SHP77 (cell line): Measurements from ENCODE around the gene SIRT7.

Source experiments
- DNase-seq, 2 experiments: peaks; one replicate each; lab custom pipeline; 2025; lab: John Stamatoyannopoulos, UW

Gene SIRT7

DNA sequence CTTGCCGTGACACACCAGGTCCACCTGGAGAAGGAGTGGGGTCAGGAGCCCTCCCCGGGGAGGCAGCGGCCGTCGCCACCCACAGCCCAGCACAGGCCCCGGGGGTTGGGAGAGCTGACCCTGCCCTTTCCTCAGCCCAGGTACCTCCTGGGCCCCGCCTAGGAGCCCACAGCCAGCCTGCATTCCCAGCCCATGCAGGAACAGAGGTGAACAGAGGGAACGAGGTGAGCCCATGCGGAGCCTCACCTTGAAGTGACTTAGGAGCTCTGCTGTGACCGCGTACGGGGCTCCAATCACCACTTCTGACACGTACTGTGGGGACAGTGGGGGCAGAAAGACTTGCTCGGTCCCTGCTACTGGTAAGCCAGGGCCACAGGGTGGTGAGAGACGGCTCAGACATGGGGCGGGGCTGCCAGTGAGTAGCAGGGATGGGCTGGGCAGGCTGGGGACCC lies 12.5 kb downstream of the SIRT7 start:
- DNase-seq, result no peak

DNA sequence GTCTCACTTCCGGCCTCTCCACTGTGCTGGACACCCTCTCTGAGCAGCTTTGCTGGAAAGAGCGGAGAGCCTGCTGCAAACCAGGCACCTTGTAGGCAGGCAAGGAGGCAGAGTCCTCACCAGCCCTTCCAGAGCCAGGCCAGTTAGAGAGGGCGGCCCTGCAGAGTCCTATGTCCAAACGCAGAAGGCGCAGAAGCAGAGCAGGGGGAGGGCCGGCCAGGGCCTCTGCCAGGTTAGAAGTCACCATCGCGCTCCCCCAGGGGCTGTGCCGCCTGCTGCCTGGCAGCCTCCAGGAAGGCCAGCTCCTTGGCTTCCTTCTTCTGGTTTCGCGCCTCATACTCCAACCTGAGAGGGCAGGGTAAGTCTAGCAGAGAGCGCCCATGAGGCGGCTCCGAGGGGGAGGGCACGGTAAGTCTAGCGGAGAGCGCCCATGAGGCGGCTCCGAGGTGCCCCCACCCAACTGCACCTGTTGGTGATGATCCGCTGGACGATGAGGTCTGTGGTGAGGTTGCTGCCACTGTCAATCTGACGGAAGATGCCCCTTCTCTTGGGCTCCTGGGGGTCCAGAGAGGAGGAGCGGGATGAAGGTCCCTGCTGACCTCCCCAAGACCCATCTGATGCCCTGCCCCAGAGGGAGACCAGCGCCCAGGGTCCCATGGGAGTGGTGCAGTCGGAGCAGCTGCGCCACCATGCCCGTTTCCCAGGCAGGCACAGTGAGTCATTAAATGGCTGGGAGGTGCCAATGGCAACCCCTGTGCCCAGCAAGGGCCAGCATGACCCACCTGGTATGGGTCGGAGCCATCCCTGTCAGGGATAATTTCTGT lies 13.2 kb downstream of the SIRT7 start:
- no peak for DNase-seq

DNA sequence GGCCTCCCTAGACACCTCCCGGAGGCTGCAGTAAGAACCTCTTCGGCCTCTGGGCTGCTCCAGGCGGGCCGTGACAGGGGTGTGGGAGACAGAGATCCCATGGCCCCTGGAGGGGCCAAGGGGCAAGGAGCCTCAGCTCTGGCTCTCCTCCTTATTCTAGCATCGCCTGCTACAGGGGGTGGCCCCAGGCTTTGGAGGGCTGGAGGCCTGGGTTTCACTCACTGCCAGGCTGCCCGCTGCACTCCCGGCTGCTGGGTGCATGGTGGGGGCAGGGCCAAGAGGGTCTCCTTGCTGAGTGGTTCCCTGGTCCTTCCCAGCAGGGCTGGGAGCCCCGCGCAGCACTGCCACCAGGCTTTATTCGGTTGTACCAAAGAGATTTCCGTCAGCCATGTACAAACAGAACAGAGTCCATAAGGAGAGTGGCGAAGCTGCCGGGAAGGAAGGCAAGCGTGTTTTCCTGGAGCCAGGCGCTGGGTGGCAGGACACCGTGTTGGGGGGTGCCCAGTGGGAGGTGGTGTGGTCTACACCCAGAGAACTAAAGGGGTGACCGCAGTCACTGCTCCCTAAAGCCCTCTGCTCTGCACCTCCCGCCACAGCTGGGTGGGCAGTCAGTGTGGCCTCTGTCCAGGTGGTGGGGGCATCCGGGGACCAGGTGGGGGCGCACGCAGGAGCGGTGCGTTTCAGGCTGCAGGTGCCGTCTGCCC lies 13.9 kb downstream of the SIRT7 start:
- DNase-seq, result no peak

DNA sequence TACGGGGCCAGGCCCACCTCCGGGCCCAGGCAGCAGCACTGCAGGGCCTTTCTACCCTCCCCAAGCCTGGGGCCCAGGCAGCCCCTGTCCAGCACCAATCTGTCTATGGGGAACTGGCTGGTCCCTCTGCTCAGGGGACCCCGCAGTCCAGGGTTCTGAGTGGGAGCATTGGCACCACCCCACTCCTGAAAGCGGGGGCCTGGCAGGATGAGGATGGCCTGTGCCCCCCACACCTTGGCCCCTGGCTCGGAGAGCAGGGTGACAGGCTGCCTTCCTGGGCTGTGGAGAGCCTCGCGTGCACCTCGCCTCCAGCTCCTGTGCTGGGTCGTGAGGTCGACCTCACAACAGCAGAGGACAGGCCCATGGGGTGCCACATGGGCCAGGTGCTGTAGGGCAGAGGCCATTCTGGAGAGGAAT lies 14.6 kb downstream of the SIRT7 start:
- no peak for DNase-seq

DNA sequence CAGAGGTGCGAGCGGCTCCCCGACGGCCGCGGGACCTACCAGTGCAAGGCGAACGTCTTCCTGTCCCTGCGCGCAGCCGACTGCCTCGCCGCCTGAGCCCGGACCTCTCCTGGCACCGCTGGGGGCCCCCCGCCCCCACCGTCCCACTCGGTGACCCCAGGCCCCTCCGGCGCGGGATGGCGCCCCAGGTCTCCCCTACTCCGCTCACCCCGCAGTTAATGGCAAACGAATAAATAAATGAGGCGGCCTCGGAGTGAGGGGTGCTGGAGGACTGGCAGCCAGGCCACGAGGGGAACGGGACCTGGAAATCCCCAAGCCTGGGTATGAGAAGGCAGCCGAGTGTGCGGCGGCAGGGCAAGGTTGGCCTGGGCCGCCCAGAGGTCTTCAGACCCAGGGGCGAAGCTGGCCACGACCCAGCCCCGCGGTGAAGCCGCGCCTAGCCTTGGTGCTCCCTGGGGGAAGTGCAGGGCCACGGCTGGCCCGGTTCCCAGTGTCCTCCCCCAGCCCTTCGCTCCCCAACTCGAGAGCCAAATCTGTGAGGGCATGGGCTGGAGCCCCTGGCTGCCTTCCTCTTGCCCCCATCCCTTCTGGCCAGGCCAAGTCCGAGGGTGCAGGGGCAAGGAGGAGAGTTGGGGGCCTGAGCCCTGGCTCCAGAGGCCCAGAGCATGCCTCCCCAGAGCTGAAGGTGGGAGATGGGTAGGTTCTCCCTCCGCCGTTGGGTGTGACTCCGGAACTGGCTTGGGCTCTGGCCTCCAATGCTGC lies 15.1 kb downstream of the SIRT7 start:
- no peak for DNase-seq

DNA sequence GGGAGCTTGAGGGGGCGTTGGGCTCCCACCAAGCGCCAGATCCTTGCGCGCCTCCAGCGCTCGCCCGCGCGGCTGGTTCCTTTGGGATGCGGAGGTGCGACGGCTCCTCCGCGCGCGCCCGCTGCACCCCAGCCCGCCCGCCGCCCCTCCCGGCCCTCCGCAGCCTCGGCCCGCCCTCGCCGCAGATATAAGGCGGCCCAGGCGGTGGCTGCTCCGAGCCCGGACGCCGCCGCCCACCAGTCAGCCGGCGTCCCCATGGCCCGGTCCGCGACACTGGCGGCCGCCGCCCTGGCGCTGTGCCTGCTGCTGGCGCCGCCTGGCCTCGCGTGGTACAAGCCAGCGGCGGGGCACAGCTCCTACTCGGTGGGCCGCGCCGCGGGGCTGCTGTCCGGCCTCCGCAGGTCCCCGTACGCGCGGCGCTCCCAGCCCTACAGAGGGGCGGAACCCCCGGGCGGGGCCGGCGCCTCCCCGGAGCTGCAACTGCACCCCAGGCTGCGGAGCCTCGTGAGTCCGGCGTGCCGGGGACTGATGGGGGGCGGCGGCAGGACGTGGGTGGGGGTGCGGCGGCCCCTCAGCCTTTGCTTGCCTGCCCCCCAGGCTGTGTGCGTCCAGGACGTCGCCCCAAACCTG lies 15.8 kb downstream of the SIRT7 start, which contains the start of gene NPB:
Gene NPB (plus strand): TSS at position 216 of the 630 bp plus-strand sequence. CDS start 40 bp downstream, at position 256.
- DNase-seq, result no peak

DNA sequence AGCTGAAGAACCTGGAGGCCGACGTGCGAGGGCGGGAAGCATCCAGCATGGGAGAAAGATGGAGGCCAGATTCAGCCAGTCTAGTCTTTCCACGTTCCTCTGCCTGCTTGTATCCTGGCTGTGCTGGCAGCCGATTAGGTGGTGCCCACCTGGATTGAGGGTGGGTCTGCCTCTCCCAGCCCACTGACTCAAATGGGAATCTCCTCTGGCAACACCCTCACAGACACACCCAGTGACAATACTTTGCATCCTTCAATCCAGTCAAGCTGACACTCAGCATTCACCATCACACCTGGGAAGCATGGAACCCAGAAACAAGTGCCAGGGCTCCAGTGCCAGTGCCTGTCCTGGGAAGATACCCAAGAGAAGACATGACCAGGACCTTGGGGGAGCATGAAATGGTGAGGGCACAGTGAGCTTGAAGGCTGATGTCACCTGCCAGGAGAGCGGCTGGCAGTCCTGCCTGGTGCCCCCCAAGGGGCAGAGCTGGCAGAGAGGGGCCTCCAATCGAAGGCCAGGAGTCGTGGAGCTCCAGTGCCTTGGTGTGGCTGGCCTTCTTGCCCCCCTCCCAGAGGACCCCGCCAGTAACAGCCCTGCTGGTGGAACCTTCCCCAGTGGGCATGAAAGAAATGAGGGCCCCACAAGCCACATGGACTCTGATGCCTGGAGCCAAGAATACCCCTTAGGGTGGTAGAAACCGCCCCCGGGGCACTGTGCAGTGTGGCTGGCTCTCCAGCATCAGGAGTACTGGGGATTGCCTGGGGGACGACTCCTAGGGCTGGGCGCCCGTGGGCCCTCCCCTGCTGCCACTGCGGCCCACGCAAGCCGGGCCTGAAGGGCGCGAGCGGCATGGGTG lies 16.6 kb downstream of the SIRT7 start:
- DNase-seq, result no peak

DNA sequence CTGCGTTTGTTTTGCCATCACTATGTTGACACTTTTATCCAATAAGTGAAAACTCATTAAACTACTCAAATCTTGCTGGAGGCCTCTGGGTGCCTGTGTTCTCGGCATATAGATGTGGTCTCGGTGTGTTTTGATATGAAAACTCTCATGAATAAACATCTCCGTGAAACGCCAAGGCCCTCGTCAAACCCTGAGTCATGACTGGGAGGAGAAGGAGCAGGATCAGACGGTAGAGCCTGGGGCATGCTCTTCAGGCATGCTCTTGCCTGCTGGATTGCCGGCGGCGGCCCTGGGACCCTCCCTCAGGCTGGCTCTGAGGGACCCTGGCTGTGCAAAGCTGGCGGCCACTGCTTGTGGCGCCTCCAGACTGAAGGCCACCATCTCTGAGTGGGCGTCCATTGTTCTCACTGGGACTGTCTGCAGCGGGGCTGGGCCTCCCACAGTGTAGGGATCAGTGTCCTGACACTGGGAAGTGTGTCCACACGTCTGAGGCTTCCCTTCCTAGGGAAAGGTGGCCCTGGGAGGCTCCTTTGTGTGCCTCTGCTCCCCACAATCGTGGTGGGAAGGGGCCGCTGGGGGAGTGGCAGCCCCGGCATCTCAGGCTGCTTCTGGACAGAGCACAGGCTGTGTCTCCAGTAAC lies 17.7 kb downstream of the SIRT7 start:
- DNase-seq, result no peak

DNA sequence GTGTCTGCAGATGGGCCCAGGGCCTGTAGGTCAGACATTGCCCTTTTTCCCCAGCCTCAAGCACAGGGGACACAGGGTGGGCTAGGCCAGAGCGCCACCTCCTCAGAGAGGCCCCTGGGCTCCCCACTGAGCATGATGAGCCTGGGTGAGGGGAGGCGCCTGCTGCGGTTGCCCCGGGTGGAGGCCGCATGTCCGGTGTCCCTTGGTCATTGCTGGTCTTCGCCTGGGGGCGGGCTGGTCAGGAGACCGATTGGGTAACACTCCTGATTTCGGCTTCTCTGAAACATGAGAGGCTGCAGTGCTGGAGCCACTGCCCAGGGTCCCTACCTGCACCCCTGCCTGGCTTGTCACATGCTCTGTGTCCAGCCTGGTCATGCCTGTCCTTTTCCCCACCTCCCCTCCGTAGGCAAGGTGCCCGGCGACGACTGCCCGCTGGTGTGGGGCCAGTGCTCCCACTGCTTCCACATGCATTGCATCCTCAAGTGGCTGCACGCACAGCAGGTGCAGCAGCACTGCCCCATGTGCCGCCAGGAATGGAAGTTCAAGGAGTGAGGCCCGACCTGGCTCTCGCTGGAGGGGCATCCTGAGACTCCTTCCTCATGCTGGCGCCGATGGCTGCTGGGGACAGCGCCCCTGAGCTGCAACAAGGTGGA lies 18.3 kb downstream of the SIRT7 start:
- no peak for DNase-seq

DNA sequence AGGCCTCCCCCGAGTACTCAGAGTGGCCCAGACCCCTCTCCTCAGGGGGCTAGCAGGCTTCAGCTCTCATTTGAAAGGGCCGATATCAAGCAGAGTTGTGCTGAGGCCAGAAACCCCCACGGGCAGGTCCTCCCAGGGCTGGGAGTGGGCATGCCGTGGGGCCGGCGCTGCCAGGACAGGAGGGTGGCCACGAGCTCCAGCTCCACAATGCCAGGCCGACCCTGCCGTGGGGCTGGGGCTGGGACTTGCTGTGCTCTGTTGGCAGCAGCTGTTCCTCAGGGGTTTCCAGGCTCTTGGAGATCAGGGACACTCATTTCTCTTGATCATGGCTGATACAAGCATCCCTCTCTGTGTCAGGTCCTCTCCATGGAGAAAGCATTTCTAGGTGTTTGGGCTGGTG lies 19.1 kb downstream of the SIRT7 start:
- no peak for DNase-seq

DNA sequence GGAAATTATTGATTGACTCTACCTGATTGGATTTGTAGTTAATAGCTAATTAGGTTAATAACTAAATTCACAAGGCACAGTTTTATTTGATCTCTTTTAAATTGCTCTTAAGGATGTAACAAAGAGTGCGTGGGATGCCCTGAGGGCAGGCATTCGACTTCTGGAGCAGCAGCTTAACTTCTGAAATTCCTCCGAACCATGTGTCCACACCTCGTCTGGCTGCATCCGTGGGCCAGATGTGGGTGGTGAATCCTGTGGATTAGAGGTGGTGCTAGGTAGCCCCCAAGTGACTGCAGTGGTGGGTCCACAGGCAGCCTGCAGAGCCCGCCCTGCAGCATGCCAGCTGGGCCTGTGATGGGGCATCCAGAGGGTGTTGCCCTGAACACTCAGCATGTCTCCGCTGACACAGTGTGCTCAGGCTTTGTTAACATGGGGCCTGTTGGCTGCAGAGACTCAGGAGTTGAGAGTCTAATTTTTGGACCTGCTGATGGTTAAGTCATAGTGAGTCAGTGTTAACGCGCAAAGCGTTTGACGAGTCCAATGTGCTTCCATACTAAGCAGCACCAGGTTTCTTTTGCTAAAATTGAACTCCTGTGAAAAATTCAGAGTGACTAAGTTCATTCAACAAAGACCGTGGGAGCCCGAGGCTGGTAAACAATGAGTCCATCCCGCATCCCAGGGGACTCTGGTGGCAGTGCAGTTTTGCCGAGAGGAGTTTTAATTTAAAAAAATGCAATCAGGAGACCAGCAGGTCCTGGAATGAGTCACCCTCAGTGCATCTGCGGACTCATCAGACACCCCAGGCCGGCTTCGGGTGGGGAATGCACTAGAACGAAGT lies 19.7 kb downstream of the SIRT7 start:
- no peak for DNase-seq

DNA sequence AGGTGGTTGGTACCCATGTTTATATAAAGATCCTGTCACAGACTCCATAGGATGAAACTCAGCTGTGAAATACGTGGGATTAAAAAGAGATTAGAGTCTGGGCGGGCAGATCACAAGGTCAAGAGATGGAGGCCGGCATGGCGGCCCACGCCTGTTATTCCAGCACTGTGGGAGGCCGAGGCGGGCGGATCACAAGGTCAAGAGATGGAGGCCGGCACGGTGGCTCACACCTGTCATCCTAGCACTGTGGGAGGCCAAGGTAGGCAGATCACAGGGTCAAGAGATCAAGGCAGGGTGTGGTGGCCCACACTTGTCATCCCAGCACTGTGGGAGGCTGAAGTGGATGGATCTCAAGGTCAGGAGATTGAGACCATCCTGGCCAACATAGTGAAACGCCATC lies 22.6 kb downstream of the SIRT7 start:
- DNase-seq, result no peak

DNA sequence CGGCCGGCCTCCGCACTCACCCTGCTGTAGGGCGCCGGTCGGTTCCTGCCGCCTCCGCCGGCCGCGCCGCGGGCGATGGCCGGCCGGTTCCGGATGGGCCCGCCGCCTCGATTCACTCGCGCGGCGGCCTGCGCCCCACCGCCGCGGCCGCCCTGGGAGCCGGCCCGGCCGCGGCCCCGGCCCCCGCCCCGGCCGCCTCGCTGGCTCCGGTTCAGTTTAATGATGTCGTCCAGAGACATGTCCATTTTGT lies 26.7 kb downstream of the SIRT7 start:
- no peak for DNase-seq

DNA sequence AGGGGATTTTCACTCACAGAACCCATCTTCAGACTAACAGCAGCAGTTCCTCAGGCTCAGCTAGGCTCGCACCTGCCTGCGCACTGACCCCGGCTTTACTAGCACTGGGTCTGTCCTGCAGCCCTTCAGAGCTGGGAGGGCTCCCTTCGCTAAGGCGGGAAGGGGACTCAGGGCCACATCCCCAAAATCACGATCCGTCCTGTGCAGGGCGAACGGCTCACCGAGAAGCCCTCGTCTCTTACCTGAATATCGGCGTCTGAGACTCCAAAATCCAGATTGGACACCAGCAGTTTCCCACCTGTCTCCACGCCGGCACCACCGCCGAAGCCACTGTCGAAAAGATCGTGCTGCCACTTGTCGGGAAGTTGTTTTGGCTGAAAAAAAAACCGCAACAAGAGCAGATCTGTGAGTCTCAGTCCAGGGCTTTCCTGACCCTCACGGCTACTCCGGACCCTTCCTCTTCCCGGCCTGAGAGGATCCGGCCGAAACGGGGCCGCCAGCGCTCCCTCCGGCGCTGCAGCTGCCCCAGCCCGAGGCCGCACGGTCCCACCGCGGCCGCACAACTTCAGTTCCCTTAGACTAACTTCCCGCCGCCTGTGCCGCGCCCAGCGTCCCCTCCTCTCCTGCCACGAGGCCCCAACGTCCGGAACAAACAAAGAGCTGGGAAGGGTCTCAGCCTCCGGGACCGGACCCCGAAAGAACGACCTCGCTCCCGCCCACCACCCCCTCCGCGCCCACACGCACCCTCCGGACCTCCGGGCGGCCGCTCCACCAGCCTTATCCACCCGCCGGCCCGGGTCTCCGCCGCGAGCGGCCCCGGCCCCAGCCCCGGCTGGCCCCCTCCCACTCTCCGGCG lies 27.3 kb downstream of the SIRT7 start:
- no peak for DNase-seq

DNA sequence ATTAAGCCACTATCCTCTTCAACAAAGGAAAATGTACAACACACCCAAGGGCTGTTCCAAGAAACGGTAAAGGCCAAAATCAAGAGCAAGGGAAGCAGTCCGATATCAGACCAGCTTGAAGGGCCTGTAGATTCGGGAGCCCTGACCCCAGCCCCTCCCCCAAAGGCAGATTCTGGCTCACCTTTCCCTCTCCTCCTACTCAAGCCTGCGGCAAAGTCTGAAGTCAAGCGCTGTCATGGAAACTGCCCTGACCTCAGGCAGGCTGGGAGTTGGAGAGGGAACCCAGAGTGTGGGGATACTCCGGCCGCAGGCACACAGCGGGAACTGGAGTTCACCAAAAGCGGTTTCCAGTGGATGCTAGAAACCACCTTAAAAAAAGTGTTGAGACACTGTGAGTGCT lies 28.4 kb downstream of the SIRT7 start:
- DNase-seq, result no peak

DNA sequence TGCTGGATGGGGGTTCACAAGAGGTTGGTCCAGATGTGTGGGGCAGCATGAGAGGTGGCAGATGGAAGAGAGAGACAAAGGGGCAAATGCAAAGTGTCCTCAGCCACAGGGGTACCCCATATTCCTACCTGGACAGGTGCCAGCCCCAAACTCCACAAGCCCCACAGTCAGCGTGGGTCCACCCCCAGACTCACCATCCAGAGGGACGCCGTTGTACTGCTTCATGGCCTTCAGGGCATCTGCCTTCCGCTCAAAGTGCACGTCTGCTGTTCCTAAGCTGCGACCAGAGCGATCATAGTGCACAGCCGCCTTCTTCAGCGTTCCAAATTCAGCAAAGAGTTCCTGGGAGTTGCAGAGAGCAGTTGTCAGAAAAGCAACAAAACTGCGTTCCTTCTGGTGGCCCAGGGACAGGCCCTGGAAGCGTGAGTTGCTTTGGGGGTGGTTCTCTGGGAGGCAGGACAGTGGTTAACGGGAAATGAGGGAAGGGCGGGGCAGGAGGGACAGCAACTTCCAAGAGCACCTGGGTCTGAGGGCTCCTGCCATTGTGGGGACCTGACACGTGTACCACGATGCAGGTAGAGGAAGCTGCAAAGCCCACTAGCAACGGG lies 28.9 kb downstream of the SIRT7 start:
- DNase-seq, result no peak

DNA sequence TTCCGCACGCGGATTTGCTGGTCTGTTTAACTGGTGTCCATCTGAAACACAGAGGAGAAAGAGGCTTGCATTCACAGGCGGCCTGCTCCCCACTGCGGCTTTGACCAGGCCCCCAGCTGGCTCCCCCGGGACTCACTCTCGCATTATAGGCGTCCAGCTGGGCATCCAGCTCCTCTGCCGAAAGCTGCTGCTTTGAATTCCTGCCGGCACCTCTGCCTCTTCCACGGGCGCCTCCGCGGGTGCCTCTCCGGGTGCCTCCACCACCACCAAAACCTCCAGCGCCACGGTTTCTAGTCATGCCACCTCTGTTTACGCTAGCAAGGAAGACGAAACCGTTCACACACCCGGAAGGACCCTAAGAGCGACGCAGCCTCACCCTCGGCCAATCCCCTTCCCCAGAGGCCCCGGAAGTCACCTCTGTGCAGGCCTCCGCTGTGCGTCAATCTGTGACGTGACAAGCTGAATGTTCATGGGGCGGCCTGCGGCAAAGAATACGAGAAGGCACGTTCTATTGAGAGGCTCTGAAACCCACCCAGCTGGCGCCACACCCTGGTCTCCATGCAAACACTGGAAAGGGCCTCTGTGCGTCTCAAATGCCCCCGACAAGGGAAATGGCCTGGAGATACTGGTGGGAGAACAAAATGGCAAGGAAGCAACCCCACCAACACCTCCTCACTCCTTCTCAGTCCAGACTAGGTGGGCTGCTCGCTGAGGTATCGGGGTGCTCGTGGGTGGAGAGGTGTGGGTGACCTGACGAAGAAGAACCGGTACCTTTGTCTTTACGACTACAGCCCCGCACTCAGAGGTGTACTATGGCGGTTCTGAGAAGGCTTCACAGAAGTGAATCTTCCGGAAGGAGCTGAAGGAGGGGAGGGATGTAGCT lies 29.6 kb downstream of the SIRT7 start:
- no peak for DNase-seq
